ENCODE results near the gene SOX13.

SOX13 gene

GRCh38 chr1:204080163-204080903, 7.4 kb downstream of the SOX13 start:
- Histone ChIP-seq H3F3A (ENCODE audit: control insufficient read depth, insufficient read depth) (no peaks in the 10 kb centered on the region), H3K9me3 (ENCODE audit: control insufficient read depth, insufficient read depth, low read length) (no peaks in the 10 kb centered on the region), H3K4me3 (ENCODE audit: low read length) (no peak overlapping the region), H3K27ac (ENCODE audit: low read depth, low read length) (no peak overlapping the region), H3K9me2 (replicated peaks; ENCODE audit: control insufficient read depth, low read length) (no peaks in the 10 kb centered on the region), H3K4me1 (ENCODE audit: control insufficient read depth, low read length) (no peaks in the 10 kb centered on the region), H3K36me3 (ENCODE audit: control insufficient read depth, low read length) (no peaks in the 10 kb centered on the region), H4K20me1 (ENCODE audit: control insufficient read depth, insufficient read depth, low read depth, low read length) (no peaks in the 10 kb centered on the region), H3K27me3 (ENCODE audit: control insufficient read depth, low read length) (no peaks in the 10 kb centered on the region), H3K4me2 (ENCODE audit: low read length) (no peak overlapping the region), H3K79me2 (ENCODE audit: control insufficient read depth, low read length) (no peaks in the 10 kb centered on the region)
- no peak for TF ChIP-seq EZH2phosphoT487 (IDR thresholded peaks at IDR 0.05; ENCODE audit: borderline replicate concordance, low read length)
- no peak for TF ChIP-seq CTCF (IDR thresholded peaks at IDR 0.05; ENCODE audit: low read depth, low read length, poor library complexity, severe bottlenecking)

- TF ChIP-seq CTCF (IDR thresholded peaks at IDR 0.05; ENCODE audit: low read depth, low read length, poor library complexity, severe bottlenecking) (no peak), EZH2phosphoT487 (IDR thresholded peaks at IDR 0.05; ENCODE audit: borderline replicate concordance, low read length) (no peak)
- Histone ChIP-seq H4K20me1 (ENCODE audit: control insufficient read depth, insufficient read depth, low read depth, low read length) (no peaks in the 10 kb centered on the region), H3K9me2 (replicated peaks; ENCODE audit: control insufficient read depth, low read length) (no peaks in the 10 kb centered on the region), H3F3A (ENCODE audit: control insufficient read depth, insufficient read depth) (no peaks in the 10 kb centered on the region), H3K4me2 (ENCODE audit: low read length) (no peak overlapping the region), H3K36me3 (ENCODE audit: control insufficient read depth, low read length) (no peaks in the 10 kb centered on the region), H3K4me3 (ENCODE audit: low read length) (no peak overlapping the region), H3K27ac (ENCODE audit: low read depth, low read length) (no peak overlapping the region), H3K9me3 (ENCODE audit: control insufficient read depth, insufficient read depth, low read length) (no peaks in the 10 kb centered on the region), H3K27me3 (ENCODE audit: control insufficient read depth, low read length) (no peaks in the 10 kb centered on the region), H3K79me2 (ENCODE audit: control insufficient read depth, low read length) (no peaks in the 10 kb centered on the region), H3K4me1 (ENCODE audit: control insufficient read depth, low read length) (no peaks in the 10 kb centered on the region)
Observed at GRCh38 chr1:204081164-204081790, 8.4 kb downstream of the SOX13 start.

GRCh38 chr1:204081791-204082513, 9.0 kb downstream of the SOX13 start:
- Histone ChIP-seq H3K4me1 (ENCODE audit: control insufficient read depth, low read length) (no peaks in the 10 kb centered on the region), H3K36me3 (ENCODE audit: control insufficient read depth, low read length) (no peaks in the 10 kb centered on the region), H4K20me1 (ENCODE audit: control insufficient read depth, insufficient read depth, low read depth, low read length) (no peaks in the 10 kb centered on the region), H3K27ac (ENCODE audit: low read depth, low read length) (no peak overlapping the region), H3K4me3 (ENCODE audit: low read length) (no peak overlapping the region), H3F3A (ENCODE audit: control insufficient read depth, insufficient read depth) (no peaks in the 10 kb centered on the region), H3K79me2 (ENCODE audit: control insufficient read depth, low read length) (no peaks in the 10 kb centered on the region), H3K9me3 (ENCODE audit: control insufficient read depth, insufficient read depth, low read length) (no peaks in the 10 kb centered on the region), H3K4me2 (ENCODE audit: low read length) (no peak overlapping the region), H3K9me2 (replicated peaks; ENCODE audit: control insufficient read depth, low read length) (no peaks in the 10 kb centered on the region), H3K27me3 (ENCODE audit: control insufficient read depth, low read length) (no peaks in the 10 kb centered on the region)
- TF ChIP-seq EZH2phosphoT487 (IDR thresholded peaks at IDR 0.05; ENCODE audit: borderline replicate concordance, low read length) (no peak), CTCF (IDR thresholded peaks at IDR 0.05; ENCODE audit: low read depth, low read length, poor library complexity, severe bottlenecking) (no peak)

Measured in DOHH2 (cell line).